GM18870 (cell line): ENCODE results near the gene BTBD9.
"Not testable (repeated sequence)": the region's sequence is repeated elsewhere in the genome, so short reads cannot be mapped to it uniquely, and the experiment has no call there.

Source experiments
- ATAC-seq: cut with Tn5 transposase; IDR thresholded peaks from one replicate; pipeline ENCODE4 v1.9.1; 2021; ENCODE audit warnings: moderate library complexity; ENCODE audit not compliant: unreplicated experiment

Gene BTBD9

DNA sequence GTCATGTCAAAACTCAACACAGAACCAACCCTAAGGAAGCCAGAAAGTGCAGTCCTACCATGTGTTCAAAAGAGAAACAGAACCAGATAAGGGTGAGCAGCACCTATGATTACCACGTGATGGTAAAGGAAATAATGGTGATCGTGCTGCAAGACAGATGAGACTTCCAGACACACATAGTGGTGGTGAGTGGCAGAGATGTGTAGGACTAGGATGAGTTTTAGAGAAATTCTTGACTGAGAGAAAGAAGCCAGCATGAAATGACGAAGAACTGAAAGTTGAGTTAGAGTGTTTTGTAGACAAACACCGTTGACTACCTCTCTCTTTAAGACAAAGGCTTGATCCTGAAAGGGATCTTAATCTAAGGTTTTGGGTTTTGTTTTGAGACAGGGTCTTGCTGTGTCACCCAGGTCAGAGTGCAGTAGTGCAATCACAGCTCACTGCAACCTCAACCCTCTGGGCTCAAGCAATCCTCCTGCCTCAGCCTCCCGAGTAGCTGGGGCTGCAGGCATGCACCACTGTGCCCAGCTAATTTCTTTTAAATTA is 10.6 kb upstream of the BTBD9 start:
- no peak for ATAC-seq

- ATAC-seq, result no peak
These were observed 10.0 kb upstream of the BTBD9 start for GRCh38 chr6:38649744-38650143.

DNA sequence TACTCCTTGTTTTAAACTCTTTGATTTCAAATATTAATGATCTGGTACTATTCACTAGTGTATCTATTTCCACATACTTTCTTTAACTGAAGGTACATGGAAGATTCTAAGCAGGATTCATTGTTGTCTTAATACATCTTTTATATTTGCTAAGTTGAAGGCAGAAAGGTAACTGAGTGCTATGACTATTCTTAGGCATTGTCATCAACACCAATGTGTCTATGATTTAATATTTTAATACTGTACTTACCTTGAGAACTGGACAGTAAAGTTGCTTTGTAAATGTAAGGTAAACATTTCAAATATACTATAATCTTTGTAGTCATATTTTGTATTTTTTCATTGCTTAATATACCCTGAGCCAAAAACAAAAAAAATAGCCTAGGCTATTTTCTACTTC is 8.9 kb upstream of the BTBD9 start:
- ATAC-seq, result no peak

DNA sequence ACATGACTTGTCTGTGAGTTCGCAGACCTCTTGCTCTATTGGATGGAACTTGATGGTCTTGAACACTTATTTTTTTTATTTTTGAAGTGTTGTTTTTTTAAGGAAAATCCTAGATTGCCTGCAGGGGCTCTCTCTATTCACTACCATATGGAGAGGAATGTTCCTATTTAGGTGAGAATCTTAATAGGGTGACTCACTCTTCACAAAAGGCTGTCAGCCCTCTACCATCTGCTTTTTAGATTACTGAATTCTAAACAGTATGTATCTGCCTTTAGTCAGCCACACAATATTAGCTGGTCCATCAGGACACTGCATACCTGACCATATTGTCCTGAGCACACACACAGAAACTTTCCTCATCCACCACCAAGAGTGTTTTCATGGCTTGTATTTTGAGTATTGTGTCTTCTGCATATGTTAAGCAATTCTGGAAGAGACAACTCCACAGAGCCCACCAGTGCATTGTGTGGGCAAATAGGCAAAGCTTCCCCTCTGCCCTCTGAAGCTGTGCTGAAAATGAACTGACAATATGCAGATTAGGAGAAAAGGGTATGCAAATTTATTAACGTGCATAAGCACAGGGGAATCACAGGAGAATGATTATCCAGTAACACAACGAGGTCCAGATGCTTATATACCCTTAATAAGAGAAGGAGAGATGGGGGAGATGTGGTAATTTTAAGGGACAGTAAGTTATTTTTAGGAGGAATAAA is 6.6 kb upstream of the BTBD9 start:
- no peak for ATAC-seq

DNA sequence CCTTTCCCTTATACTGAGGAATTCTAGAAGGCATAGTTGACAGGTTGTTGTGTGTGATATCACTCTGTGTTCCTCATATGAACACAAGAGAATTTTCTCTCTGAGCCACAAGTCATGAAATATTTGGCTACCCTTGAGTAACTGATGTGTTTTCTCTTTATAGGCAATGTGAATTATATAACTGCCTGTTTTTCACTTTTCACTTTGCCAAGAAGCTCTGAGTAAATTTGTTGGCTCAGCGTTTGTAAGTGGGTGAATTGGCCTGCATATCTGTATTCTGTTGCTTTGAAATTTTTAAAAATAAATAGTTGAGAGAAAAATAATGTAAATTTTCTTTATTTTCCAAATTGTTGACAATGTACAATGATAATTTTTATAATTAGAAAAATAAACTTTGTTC is 5.2 kb upstream of the BTBD9 start:
- ATAC-seq, result no peak

GRCh38 chr6:38640216-38640909 is 634 bp upstream of the BTBD9 start:
- no peak for ATAC-seq

- peak; percentile 15 for ATAC-seq
These were observed 710 bp downstream of the BTBD9 start for GRCh38 chr6:38638941-38639497.

DNA sequence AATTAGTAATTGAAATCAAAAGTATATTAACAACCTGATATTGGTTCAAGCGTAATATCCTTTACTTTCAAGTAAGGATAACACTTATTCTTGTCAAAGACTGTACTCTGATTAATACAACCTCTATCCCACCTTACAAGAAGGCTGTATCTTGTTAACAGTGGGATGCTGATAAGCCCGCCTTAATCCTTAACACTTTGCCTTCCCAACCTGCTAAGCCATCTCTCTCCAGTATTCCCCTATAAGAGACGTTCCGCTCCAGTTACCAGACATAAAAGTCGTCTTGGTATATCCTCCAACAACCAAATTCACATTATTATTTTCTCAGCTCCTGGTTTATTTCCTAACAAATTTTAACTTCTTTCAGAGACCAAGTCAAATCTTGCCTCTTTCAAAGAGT is 2.0 kb downstream of the BTBD9 start:
- ATAC-seq, result no peak

GRCh38 chr6:38636027-38636426 is 3.7 kb downstream of the BTBD9 start:
- ATAC-seq, result no peak

- no peak for ATAC-seq
These were observed 5.2 kb downstream of the BTBD9 start for GRCh38 chr6:38634518-38634917.

- no peak for ATAC-seq
These were observed 7.2 kb downstream of the BTBD9 start for GRCh38 chr6:38632490-38632889.

- ATAC-seq, result no peak
These were observed 8.4 kb downstream of the BTBD9 start for GRCh38 chr6:38631186-38631783.

- no peak for ATAC-seq
These were observed 14.5 kb downstream of the BTBD9 start for GRCh38 chr6:38625217-38625616.

DNA sequence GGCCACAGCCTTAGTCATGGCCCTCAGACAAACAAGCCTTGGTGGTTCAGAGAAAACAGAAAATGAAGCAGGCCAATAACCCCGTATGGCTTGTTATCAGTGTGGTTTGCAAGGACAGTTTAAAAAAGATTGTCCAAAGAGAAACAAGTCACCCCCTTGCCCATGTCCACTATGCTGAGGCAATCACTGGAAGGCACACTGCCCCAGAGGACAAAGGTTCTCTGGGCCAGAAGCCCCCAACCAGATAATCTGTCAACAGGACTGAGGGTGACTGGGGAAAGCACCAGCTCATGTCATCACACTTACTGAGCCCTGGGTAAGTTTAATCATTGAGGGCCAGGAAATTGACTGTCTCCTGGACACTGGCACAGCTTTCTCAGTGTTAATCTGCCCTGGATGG is 20.4 kb downstream of the BTBD9 start:
- not testable (repeated sequence) for ATAC-seq

DNA sequence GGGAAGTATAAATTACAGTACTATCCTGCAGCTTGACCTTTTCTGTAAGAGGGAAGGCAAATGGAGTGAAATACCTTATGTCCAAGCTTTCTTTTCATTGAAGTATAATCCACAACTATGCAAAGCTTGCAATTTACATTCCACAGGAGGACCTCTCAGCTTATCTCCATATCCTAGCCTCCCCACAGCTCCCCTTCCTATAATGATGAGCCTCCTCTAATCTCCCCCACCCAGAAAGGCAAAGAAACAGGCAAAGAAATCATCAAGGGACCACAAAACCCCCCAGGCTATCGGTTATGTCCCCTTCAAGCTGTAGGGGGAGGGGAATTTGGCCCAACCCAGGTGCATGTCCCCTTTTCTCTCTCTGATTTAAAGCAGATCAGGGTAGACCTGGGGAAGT is 21.4 kb downstream of the BTBD9 start:
- not testable (repeated sequence) for ATAC-seq

DNA sequence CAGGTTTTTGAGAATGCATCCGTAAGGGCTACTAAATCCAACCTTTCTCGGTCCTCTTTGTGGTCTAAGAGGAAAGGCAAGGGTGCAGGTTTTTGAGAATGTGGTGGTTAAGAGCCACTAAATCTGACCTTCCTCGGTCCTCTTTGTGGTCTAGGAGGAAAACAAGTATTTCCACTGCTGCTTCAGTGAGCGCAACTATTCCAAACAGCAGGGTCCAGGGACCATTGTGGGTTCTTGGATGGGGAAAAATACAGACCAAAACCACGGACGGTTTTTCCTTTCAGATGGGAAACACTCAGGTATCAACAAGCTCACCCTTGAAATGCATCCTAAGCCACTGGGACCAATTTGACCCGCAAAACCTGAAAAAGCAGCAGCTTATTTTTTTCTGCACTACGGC is 21.9 kb downstream of the BTBD9 start:
- no peak for ATAC-seq

DNA sequence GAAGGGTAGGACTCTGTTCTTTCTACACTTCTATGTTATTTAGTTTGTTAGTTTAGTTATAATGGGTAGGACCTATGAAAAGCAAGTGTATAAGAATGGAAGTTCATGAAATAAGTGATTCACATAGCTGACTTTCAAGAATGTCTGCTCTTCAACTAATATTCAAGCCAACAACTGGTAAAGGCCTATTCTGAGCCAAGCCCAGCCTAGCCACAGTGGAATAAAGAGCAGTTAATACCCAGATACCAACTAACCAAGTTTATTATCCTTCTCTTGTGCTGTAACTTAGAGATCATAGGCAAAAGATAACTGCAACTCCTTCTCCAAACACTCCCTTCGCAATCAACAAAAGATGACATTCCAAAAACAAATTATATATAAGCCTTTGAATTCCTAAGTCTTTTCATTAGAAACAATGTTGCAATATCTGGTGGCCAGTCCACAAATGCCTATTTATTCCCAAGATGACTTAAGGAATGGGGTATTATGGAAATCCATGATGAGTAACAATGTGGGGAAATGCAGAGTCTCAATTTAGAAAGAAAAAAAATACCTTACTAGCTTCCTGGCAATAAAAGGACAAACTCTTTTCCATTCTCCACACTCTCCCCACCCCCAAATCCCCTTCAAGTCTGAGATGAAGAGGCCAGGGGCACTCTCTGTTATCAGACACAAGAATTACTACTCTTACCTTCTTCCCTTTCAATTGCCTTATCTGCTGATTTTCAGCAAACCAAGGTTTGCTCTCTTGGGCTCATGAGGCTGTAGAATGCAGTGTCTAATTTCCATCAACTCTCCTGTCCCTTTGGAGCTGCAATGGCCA is 27.4 kb downstream of the BTBD9 start:
- no peak for ATAC-seq

GRCh38 chr6:38610050-38610625 is 29.6 kb downstream of the BTBD9 start:
- no peak for ATAC-seq

- ATAC-seq, result no peak
These were observed 35.0 kb downstream of the BTBD9 start for GRCh38 chr6:38604700-38605099.

DNA sequence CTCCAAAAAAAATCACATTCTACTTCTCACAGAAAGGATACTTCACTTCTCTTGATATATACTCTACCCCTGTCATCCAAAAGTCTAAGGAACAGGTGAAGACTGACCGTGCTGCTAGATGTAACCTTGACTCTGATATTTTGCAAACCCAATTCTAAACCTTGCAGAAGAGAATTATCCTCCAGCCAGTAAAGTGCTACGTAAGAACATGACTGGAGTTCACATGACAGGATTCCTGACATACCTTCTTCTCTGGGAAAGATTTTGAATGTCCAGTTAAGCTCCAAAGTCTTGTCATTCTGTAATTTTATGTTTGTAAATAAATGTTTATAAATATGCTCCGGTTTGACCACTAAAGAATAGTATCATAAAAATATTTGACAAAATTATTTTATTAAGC is 35.8 kb downstream of the BTBD9 start:
- no peak for ATAC-seq
